AG09319 (cell line): ENCODE results near the gene TXLNG.
"Not testable (repeated sequence)": the region's sequence is repeated elsewhere in the genome, so short reads cannot be mapped to it uniquely, and the experiment has no call there.

Experiments used
- DNase-seq: peaks from one replicate; pipeline ENCODE4 v3.0.0-alpha.2; 2010; ENCODE audit warnings: low read depth; ENCODE audit errors: extremely low read depth
- CTCF ChIP-seq: IDR thresholded peaks from 2 replicates; pipeline ENCODE4 v1.5.1; 2011; ENCODE audit warnings: low read depth, mild to moderate bottlenecking, inconsistent platforms, low read length, moderate library complexity

Gene TXLNG

GRCh38 chrX:16848541-16848940 lies 62.3 kb downstream of the TXLNG start:
- DNase-seq: no peak
- no peak for TF ChIP-seq CTCF

GRCh38 chrX:16851421-16851820 lies 65.2 kb downstream of the TXLNG start:
- DNase-seq: no peak
- TF ChIP-seq CTCF: no peak

GRCh38 chrX:16851827-16852226 lies 65.6 kb downstream of the TXLNG start:
- DNase-seq: no peak
- TF ChIP-seq CTCF: no peak

GRCh38 chrX:16852617-16853179 lies 66.4 kb downstream of the TXLNG start:
- no peak for TF ChIP-seq CTCF
- no peak for DNase-seq

- DNase-seq: no peak
- TF ChIP-seq CTCF: no peak
Measured at GRCh38 chrX:16853537-16853936, 67.3 kb downstream of the TXLNG start.

GRCh38 chrX:16855363-16856075 lies 69.3 kb downstream of the TXLNG start:
- no peak for TF ChIP-seq CTCF
- no peak for DNase-seq

GRCh38 chrX:16856076-16856404 lies 69.8 kb downstream of the TXLNG start:
- not testable (repeated sequence) for DNase-seq

- TF ChIP-seq CTCF: no peak
Measured at GRCh38 chrX:16856744-16857143, 70.5 kb downstream of the TXLNG start.

More at GRCh38 chrX:16856744-16857143, 70.5 kb downstream of the TXLNG start:
- no peak for DNase-seq
